HG02588 (cell line): ENCODE data around the gene MARF1.
A peak's percentile ranks its signal among the peaks of the same experiment; 100 is the strongest.
"Not testable (repeated sequence)": the region's sequence is repeated elsewhere in the genome, so short reads cannot be mapped to it uniquely, and the experiment has no call there.

Source experiments
- ATAC-seq: cut with Tn5 transposase; IDR thresholded peaks from one replicate; pipeline ENCODE4 v1.9.1; 2021; ENCODE audit warnings: mild to moderate bottlenecking, moderate library complexity; ENCODE audit not compliant: unreplicated experiment

MARF1 gene

GRCh38 chr16:15652293-15653001 lies 9.5 kb upstream of the MARF1 start:
- no peak for ATAC-seq

- peak; percentile 36 for ATAC-seq
These were observed 7.8 kb upstream of the MARF1 start for GRCh38 chr16:15650698-15651171.

DNA sequence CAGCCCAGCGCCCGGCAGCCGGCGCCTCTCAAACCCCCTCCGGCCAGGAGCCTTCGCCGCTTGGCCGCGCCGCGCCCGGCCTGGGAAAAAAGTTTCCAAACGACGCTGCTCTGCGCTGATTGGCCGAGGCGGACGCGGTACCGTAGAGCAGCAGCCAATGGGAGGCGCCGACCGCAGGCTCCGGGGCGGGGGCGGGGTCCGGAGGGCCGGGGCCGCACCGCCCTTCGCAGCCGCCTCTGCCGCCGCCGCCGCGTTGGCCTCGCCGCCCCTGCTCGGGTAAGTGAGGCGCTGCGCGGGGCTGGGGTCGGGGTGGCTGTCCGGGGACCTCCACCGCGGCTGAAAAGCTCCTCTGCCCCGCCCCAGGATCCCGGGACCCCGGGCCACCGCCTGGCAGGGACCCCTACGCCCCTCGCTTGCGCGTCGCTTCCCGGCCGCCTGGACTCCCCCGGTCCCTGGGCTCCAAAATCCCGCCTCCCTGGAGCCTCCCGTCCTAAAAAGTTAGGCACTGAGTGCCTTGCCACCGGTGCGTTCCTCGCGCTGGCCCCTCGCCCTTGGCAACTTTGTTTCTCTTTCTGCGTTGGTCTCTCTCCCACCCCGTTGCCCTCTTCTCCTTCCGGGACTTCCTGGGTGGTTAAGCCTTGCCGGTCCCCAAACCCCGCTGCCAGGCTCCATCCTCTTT lies 7.2 kb upstream of the MARF1 start, which contains the start of gene NDE1:
TSS of gene NDE1 (plus strand) at position 227 of the 679 bp plus-strand sequence. CDS start 14,534 bp downstream, outside the sequence.
- peak; percentile 75 for ATAC-seq

GRCh38 chr16:15649727-15650018 lies 6.7 kb upstream of the MARF1 start:
- ATAC-seq = no peak

GRCh38 chr16:15649311-15649710 lies 6.4 kb upstream of the MARF1 start:
- not testable (repeated sequence) for ATAC-seq

DNA sequence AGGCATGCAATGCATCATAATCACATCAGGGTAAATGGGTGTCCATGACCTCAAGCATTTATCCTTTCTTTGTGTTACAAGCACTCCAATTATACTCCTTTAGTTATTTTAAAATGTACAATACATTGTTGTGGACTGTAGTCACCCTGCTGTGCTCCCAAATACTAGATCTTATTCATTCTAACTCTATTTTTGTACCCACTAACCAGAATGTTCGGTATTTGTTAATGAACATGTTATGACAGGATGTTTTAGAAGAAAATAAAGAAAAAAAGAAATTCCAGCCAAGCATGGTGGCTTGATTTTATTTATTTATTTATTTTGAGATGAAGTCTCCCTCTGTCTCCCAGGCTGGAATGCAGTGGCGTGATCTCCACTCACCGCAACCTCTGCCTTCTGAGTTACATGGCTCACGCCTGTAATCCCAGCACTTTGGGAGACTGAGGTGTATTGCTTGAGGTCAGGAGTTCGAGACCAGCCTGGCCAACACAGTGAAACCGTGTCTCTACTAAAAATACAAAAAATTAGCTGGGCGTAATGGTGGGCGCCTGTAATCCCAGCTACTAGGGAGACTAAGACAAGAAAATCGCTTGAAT lies 5.3 kb upstream of the MARF1 start:
- no peak for ATAC-seq

- no peak for ATAC-seq
These were observed 4.5 kb upstream of the MARF1 start for GRCh38 chr16:15647294-15648014.

GRCh38 chr16:15646557-15647293 lies 3.8 kb upstream of the MARF1 start:
- ATAC-seq = not testable (repeated sequence)

DNA sequence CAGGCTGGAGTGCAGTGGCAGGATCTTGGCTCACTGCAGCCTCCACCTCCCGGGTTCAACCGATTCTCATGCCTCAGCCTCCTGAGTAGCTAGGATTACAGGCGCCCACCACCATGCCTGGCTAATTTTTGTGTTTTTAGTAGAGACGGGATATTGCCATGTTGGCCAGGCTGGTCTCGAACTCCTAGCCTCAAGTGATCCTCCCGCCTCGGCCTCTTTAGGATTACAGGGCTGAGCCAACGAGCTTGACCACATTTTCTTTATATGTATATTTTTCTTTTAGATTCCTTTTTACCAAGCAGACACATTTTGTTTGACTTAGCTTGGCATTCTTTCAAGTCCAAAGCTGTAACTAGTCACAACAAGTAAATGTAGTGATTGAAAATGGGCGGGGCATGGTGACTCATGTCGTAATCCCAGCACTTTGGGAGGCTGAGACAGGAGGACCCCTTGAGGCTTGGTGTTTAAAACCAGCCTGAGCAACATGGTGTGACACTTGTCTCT lies 2.1 kb upstream of the MARF1 start:
- not testable (repeated sequence) for ATAC-seq

DNA sequence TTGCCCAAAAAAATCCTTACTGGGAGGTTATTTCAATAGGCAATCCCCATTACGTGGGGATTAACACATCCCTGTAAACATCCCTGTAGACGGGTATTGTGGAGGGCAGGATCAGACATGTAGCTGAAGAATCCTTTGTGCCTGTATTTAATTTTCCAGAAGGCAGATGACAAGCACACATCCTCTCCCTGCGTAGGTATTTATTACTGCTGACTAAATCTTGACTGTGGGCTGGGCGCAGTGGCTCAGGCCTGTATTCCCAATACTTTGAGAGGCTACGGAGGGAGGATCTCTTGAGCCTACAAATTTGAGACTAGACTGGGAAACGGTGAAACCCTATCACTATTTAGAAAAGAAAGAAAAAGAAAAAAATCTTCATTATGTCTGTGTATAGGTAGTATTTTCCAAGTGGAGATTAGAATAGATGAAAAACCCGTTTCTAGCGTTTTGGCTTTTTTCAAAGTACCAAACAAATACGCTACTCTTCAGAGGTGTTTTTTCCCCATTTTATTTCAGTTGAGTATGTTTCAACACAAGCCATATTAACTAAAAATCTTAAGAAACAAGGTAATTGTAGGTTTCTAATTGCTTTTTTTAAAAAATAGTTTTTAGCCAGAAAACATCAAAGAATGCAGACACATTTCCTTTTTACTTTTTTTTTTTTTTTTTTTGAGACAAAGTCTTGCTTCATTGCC lies 1.5 kb upstream of the MARF1 start:
- no peak for ATAC-seq

- ATAC-seq = no peak
These were observed 944 bp upstream of the MARF1 start for GRCh38 chr16:15643946-15644250.

GRCh38 chr16:15642557-15643047 lies 352 bp downstream of the MARF1 start:
- ATAC-seq = peak; percentile 55

GRCh38 chr16:15641753-15642556 lies 999 bp downstream of the MARF1 start:
- no peak for ATAC-seq

DNA sequence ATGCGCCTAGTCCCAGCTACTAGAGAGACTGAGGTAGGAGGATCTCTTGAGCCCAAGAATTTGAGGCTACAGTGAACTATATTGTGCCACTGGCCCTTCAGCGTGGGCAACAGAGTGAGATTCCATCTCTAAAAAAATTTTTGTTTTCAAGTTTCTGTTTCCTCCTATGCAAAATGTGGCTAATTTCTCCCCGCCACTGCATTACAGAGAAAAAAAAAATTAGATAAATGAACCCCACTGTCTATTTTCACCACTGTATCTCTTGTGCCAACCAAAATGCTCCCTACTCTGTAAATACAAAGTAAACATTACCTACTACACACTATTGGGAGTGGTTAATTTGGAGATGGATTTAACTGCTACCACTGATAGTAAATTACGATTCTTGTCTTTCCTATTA lies 2.0 kb downstream of the MARF1 start:
- no peak for ATAC-seq

GRCh38 chr16:15639061-15639568 lies 3.8 kb downstream of the MARF1 start:
- ATAC-seq = no peak

- ATAC-seq = no peak
These were observed 6.5 kb downstream of the MARF1 start for GRCh38 chr16:15636392-15636873.

- no peak for ATAC-seq
These were observed 7.0 kb downstream of the MARF1 start for GRCh38 chr16:15635926-15636325.

DNA sequence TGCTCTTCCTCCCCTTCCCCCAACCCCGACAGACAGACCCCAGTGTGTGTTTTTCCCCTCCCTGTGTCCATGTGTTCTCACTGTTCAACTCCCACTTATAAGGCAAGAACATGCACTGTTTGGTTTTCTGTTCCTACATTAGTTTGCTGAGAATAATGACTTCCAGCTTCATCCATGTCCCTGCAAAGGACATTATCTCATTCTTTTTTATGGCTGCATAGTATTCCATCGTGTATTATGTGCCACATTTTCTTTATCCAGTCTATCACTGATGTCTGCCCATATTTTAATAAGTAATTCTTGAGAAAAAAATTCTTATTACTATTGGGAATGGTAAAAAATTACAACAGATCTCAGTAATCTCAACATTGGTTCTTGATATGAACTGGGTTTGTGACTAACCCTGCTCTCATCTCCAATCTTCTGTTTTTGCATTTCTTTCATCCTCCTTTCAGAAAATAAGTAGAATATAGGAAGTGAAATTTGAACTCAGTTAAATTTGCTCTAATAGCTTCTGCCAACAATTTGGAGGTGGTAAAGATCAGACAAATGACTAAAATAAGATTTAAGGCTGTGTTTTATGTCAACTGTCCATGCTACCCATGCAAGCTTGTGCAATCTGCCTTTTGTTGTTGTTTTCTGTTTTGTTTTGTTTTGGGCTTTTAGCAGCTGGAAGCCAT lies 11.1 kb downstream of the MARF1 start:
- no peak for ATAC-seq
